IMR-90 (cell line): Measurements from ENCODE around the gene SMIM43.

Experiments
- BHLHE40 ChIP-seq: fragments of 150-350 bp; IDR thresholded peaks from 2 replicates; pipeline ENCODE4 v1.6.1; 2016; ENCODE audit warnings: mild to moderate bottlenecking, low read depth, low read length
- FOS ChIP-seq: fragments of 150-350 bp; IDR thresholded peaks from 2 replicates; pipeline ENCODE4 v1.6.1; 2016; ENCODE audit warnings: low read depth, low read length
- MAFK ChIP-seq: IDR thresholded peaks from 2 replicates; pipeline ENCODE4 v1.6.1; 2012; ENCODE audit warnings: low read depth, low read length, improper control_type of control experiment
- MAZ ChIP-seq: IDR thresholded peaks from 2 replicates; pipeline ENCODE4 v1.6.1; 2012; ENCODE audit warnings: low read depth, mild to moderate bottlenecking, low read length, improper control_type of control experiment, moderate library complexity, borderline replicate concordance
- NFE2L2 ChIP-seq: fragments of 150-350 bp; IDR thresholded peaks from 2 replicates; pipeline ENCODE4 v1.6.1; 2016; ENCODE audit warnings: low read depth, mild to moderate bottlenecking, low read length
- POLR2A ChIP-seq: IDR thresholded peaks from 2 replicates; pipeline ENCODE4 v1.6.1; 2012; ENCODE audit warnings: mild to moderate bottlenecking, low read depth, low read length
- RCOR1 ChIP-seq: IDR thresholded peaks from 2 replicates; pipeline ENCODE4 v1.6.1; 2012; ENCODE audit warnings: mild to moderate bottlenecking, low read length, improper control_type of control experiment; ENCODE audit not compliant: insufficient replicate concordance
- RFX5 ChIP-seq: IDR thresholded peaks from 2 replicates; pipeline ENCODE4 v1.8.0; 2012; ENCODE audit warnings: low read depth, mild to moderate bottlenecking, low read length, moderate library complexity
- SMC3 ChIP-seq: fragments of 150-350 bp; IDR thresholded peaks from 2 replicates; pipeline ENCODE4 v1.6.1; 2016; ENCODE audit warnings: low read depth, mild to moderate bottlenecking, antibody characterized with exemption, low read length, moderate library complexity
- TF ChIP-seq, protein P1 (sequence below): conservative IDR thresholded peaks from 2 replicates; pipeline ENCODE4 v1.5.1; 2012; ENCODE audit warnings: mild to moderate bottlenecking, low read depth, low read length, improper control_type of control experiment
- TF ChIP-seq, protein P2 (sequence below): fragments of 150-350 bp; IDR thresholded peaks from 2 replicates; pipeline ENCODE4 v1.6.1; 2016; ENCODE audit warnings: low read depth, mild to moderate bottlenecking, low read length, moderate library complexity, borderline replicate concordance
- TF ChIP-seq, protein P3 (sequence below): fragments of 150-350 bp; IDR thresholded peaks from 2 replicates; pipeline ENCODE4 v1.6.1; 2017; ENCODE audit warnings: mild to moderate bottlenecking, antibody characterized with exemption, low read length, low read depth

DNA sequence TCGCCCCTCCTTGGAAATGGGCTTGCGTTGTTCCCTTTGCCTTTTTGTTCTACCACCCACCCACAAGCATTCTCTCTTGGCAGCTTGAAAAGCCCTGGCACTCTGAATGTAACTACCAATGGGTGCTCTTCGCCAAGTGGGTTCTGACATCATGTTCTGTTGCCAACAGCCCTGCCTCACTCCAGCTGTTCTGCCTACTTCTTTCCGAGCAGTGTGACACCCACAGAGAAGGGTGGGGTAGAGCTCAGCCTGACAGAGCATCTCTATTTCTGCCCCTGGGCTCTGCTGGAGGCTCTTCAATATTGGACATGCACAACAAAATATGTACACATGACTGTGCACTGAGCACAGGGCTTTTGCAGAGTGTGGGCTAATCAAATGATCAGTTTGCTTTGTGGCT is 20.5 kb upstream of the SMIM43 start:
- TF ChIP-seq SMC3: no peak
- TF ChIP-seq POLR2A: no peak; the same call in 1 of the 2 replicates
- TF ChIP-seq, protein P1, sequence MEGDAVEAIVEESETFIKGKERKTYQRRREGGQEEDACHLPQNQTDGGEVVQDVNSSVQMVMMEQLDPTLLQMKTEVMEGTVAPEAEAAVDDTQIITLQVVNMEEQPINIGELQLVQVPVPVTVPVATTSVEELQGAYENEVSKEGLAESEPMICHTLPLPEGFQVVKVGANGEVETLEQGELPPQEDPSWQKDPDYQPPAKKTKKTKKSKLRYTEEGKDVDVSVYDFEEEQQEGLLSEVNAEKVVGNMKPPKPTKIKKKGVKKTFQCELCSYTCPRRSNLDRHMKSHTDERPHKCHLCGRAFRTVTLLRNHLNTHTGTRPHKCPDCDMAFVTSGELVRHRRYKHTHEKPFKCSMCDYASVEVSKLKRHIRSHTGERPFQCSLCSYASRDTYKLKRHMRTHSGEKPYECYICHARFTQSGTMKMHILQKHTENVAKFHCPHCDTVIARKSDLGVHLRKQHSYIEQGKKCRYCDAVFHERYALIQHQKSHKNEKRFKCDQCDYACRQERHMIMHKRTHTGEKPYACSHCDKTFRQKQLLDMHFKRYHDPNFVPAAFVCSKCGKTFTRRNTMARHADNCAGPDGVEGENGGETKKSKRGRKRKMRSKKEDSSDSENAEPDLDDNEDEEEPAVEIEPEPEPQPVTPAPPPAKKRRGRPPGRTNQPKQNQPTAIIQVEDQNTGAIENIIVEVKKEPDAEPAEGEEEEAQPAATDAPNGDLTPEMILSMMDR: no peak
- TF ChIP-seq MAFK: no peak
- no peak for TF ChIP-seq RCOR1
- no peak for TF ChIP-seq MAZ
- TF ChIP-seq, protein P2, sequence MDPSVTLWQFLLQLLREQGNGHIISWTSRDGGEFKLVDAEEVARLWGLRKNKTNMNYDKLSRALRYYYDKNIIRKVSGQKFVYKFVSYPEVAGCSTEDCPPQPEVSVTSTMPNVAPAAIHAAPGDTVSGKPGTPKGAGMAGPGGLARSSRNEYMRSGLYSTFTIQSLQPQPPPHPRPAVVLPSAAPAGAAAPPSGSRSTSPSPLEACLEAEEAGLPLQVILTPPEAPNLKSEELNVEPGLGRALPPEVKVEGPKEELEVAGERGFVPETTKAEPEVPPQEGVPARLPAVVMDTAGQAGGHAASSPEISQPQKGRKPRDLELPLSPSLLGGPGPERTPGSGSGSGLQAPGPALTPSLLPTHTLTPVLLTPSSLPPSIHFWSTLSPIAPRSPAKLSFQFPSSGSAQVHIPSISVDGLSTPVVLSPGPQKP: no peak
- no peak for TF ChIP-seq RFX5
- TF ChIP-seq NFE2L2: no peak
- TF ChIP-seq FOS: no peak
- no peak for TF ChIP-seq BHLHE40
- TF ChIP-seq, protein P3, sequence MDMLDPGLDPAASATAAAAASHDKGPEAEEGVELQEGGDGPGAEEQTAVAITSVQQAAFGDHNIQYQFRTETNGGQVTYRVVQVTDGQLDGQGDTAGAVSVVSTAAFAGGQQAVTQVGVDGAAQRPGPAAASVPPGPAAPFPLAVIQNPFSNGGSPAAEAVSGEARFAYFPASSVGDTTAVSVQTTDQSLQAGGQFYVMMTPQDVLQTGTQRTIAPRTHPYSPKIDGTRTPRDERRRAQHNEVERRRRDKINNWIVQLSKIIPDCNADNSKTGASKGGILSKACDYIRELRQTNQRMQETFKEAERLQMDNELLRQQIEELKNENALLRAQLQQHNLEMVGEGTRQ: no peak
